LNCAP (cell line): ENCODE data around the gene EXOSC9.

Experiments used
- TF ChIP-seq, protein P1 (sequence below): fragments of 450-650 bp; IDR thresholded peaks from 2 replicates; pipeline ENCODE4 v1.5.1; 2017; ENCODE audit warnings: mild to moderate bottlenecking

EXOSC9 gene

DNA sequence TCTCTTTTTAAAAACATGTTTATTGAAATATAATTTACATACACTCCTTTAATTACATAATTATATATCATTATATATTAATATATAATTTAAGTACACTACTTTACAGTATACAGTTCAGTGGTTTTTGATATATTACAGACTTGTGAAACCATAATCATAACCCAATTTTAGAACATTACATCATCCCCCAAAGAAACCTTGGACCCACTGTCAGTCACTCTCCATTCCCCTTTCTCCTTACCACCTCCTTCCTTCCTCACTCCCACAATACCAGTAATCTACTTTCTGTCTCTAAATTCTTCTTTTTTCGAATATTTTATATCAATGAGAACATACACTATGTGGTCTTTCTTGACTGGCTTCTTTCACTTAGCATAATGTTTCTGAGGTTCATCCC lies 17.9 kb upstream of the EXOSC9 start:
- TF ChIP-seq, protein P1, sequence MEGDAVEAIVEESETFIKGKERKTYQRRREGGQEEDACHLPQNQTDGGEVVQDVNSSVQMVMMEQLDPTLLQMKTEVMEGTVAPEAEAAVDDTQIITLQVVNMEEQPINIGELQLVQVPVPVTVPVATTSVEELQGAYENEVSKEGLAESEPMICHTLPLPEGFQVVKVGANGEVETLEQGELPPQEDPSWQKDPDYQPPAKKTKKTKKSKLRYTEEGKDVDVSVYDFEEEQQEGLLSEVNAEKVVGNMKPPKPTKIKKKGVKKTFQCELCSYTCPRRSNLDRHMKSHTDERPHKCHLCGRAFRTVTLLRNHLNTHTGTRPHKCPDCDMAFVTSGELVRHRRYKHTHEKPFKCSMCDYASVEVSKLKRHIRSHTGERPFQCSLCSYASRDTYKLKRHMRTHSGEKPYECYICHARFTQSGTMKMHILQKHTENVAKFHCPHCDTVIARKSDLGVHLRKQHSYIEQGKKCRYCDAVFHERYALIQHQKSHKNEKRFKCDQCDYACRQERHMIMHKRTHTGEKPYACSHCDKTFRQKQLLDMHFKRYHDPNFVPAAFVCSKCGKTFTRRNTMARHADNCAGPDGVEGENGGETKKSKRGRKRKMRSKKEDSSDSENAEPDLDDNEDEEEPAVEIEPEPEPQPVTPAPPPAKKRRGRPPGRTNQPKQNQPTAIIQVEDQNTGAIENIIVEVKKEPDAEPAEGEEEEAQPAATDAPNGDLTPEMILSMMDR, result no peak

DNA sequence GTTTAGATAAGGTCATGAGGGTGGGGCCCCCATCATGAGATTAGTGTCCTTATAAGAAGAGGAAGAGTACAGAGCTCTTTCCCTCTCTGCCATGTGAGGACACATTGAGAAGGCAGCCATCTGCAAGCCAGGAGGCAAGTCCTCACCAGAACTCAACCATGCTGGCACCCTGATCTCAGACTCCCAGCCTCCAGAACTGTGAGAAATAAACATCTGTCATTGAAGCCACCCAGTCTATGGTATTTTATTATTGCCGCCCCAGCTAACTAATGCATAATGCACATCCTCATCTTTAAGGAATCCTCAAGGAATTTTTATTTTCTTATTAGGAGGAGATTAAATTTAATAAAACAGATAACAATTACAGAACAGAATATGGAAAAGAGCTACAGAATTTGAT lies 16.7 kb upstream of the EXOSC9 start:
- TF ChIP-seq, protein P1, result no peak

GRCh38 chr4:121784975-121785374 lies 16.1 kb upstream of the EXOSC9 start:
- TF ChIP-seq, protein P1, result no peak

GRCh38 chr4:121785479-121785878 lies 15.6 kb upstream of the EXOSC9 start:
- TF ChIP-seq, protein P1, result no peak

GRCh38 chr4:121786221-121786620 lies 14.9 kb upstream of the EXOSC9 start:
- TF ChIP-seq, protein P1, result no peak

DNA sequence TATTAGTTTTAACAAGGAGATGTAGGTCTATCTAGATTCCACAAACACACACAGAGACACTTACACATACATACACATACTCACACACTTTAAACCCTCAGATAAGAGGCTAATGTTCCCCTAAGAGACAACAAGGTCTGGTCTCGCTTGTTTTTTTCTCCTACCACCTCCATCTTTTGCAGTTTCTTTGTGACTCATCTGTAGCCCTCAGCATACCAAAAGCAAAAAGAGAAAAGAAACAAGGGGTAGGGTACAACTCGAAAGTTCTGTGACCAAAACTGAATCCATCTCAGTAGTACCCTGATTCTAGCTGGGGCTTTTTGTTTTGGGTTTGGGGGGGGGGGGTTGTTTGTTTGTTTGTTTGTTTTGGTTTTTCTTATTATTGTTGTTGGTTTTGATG lies 12.2 kb upstream of the EXOSC9 start:
- TF ChIP-seq, protein P1, result no peak

- TF ChIP-seq, protein P1, result no peak
Measured at GRCh38 chr4:121789455-121789854, 11.7 kb upstream of the EXOSC9 start.

GRCh38 chr4:121789960-121790829 lies 10.9 kb upstream of the EXOSC9 start:
- TF ChIP-seq, protein P1, result no peak
